GM12878 (cell line): ENCODE results near the gene MCAT. TPM values are rescaled to one million over a fixed set of nuclear protein-coding genes. Genes with fewer than 3 reads are reported as not detected.

Experiments
- ATAC-seq: fragments of 200-7000 bp; cut with Tn5 transposase; 3 replicates; pipeline ENCODE4 v1.9.1; 2020; ENCODE audit warnings: mild to moderate bottlenecking, moderate library complexity
- BruUV-seq: library from RNA; stranded (reverse); fragments of 400-500 nt; replicated peaks from 2 replicates; lab custom pipeline; 2021; lab: Mats Ljungman, UMichigan
- CTCF ChIA-PET: fragments of 300-600 bp; sonication (Branson Sonifier 250); formaldehyde crosslinking; extraction: SDS; loops from one replicate; lab custom pipeline; 2021; ENCODE audit warnings: inconsistent platforms; lab: Yijun Ruan, JAX
- POLR2A ChIA-PET: fragments of 350-600 bp; formaldehyde crosslinking; extraction: SDS; loops from one replicate; lab custom pipeline; 2021; ENCODE audit warnings: inconsistent platforms; lab: Charles Lee
- RAD21 ChIA-PET: fragments of 300-600 bp; sonication (Branson Sonifier 250); formaldehyde crosslinking; loops from one replicate; lab custom pipeline; 2023; ENCODE audit warnings: antibody characterized with exemption; ENCODE audit not compliant: unreplicated experiment; lab: Charles Lee
- SMC1A ChIA-PET: fragments of 300-600 bp; sonication (Branson Sonifier 250); formaldehyde crosslinking; loops from one replicate; lab custom pipeline; 2023; ENCODE audit not compliant: unreplicated experiment, uncharacterized antibody; lab: Charles Lee
- DNase-seq: peaks from one replicate; pipeline ENCODE4 v3.0.0-alpha.2; 2011; ENCODE audit warnings: low read depth, low spot score
- FAIRE-seq: peaks from 3 replicates; lab custom pipeline; 2011; peaks lifted over from hg19 to GRCh38; lab: Jason Lieb, UNC
- H2AFZ ChIP-seq: 2 replicates; pipeline ENCODE4 v1.6.0; 2011; ENCODE audit warnings: low read depth, low read length, control low read depth; ENCODE audit not compliant: control insufficient read depth
- H3K27ac ChIP-seq: 2 replicates; pipeline ENCODE4 v1.5.1; 2011; ENCODE audit warnings: control low read depth; ENCODE audit not compliant: control insufficient read depth, insufficient read depth
- H3K27me3 ChIP-seq, 2 experiments: replicated peaks in 1 of 2; 2 replicates each; pipeline versions ENCODE4 v1.6.0 to v1.6.1; 2011; ENCODE audit warnings: low read length in 1 of 2; ENCODE audit not compliant: control insufficient read depth in 2 of 2, insufficient read depth in 2 of 2
- H3K36me3 ChIP-seq, 2 experiments: 2 replicates each; pipeline ENCODE4 v1.5.1; 2011; ENCODE audit warnings: low read length in 1 of 2; ENCODE audit not compliant: control insufficient read depth in 2 of 2, insufficient read depth in 2 of 2
- H3K4me1 ChIP-seq: 2 replicates; pipeline ENCODE4 v1.6.1; 2011; ENCODE audit warnings: mild to moderate bottlenecking, low read length, moderate library complexity, mixed read lengths; ENCODE audit not compliant: control insufficient read depth, insufficient read depth
- H3K4me2 ChIP-seq: 2 replicates; pipeline ENCODE4 v1.6.0; 2011; ENCODE audit warnings: control low read depth; ENCODE audit not compliant: control insufficient read depth, insufficient read depth
- H3K4me3 ChIP-seq: fragments of 200-600 bp; sonication (generic); 2 replicates; pipeline ENCODE4 v1.5.1; 2016
- H3K79me2 ChIP-seq: 2 replicates; pipeline ENCODE4 v1.6.0; 2011; ENCODE audit warnings: low read length; ENCODE audit not compliant: control insufficient read depth, insufficient read depth
- H3K9ac ChIP-seq: 2 replicates; pipeline ENCODE4 v1.8.0; 2011; ENCODE audit warnings: low read length, control low read depth, mixed read lengths; ENCODE audit not compliant: control insufficient read depth, insufficient read depth
- H3K9me3 ChIP-seq: replicated peaks from 3 replicates; pipeline ENCODE4 v1.5.1; 2011; ENCODE audit warnings: mild to moderate bottlenecking, low read length; ENCODE audit not compliant: control insufficient read depth, insufficient read depth
- H4K20me1 ChIP-seq: 2 replicates; pipeline ENCODE4 v1.6.0; 2011; ENCODE audit not compliant: control insufficient read depth, insufficient read depth
- CREB1 ChIP-seq: IDR thresholded peaks from 2 replicates; pipeline ENCODE4 v1.6.1; 2012; ENCODE audit warnings: low read depth, mild to moderate bottlenecking, inconsistent platforms
- CTCF ChIP-seq, 3 experiments: IDR thresholded peaks in 2 of 3; conservative IDR thresholded peaks in 1 of 3; 2 replicates each; pipeline ENCODE4 v1.5.1; 2011; ENCODE audit warnings: low read depth in 3 of 3, low read length in 3 of 3, mild to moderate bottlenecking in 3 of 3, control low read depth in 2 of 3, moderate library complexity in 2 of 3, inconsistent platforms in 1 of 3, mixed read lengths in 1 of 3; ENCODE audit not compliant: control insufficient read depth in 2 of 3, insufficient read depth in 1 of 3; ENCODE audit errors: extremely low read depth in 1 of 3
- E2F4 ChIP-seq: IDR thresholded peaks from 2 replicates; pipeline ENCODE4 v1.6.1; 2012; ENCODE audit warnings: low read depth, low read length, improper control_type of control experiment
- GATAD2B ChIP-seq: fragments of 450-650 bp; conservative IDR thresholded peaks from 2 replicates; pipeline ENCODE4 v1.6.1; 2017; ENCODE audit warnings: low read depth, mild to moderate bottlenecking, moderate library complexity
- MLLT1 ChIP-seq: fragments of 450-650 bp; IDR thresholded peaks from 2 replicates; pipeline ENCODE4 v1.6.1; 2016; ENCODE audit warnings: mild to moderate bottlenecking
- NFYA ChIP-seq: IDR thresholded peaks from 2 replicates; pipeline ENCODE4 v1.6.1; 2011; ENCODE audit warnings: low read depth, mild to moderate bottlenecking, low read length, improper control_type of control experiment, borderline replicate concordance
- NR2C2 ChIP-seq: IDR thresholded peaks from 2 replicates; pipeline ENCODE4 v1.6.1; 2011; ENCODE audit warnings: borderline replicate concordance, low read depth; ENCODE audit not compliant: control insufficient read depth, insufficient read length
- NRF1 ChIP-seq: conservative IDR thresholded peaks from 2 replicates; pipeline ENCODE4 v1.6.1; 2011; ENCODE audit warnings: mild to moderate bottlenecking, low read depth, low read length, improper control_type of control experiment
- PAX8 ChIP-seq: fragments of 450-650 bp; IDR thresholded peaks from 2 replicates; pipeline ENCODE4 v1.6.1; 2017; ENCODE audit warnings: mild to moderate bottlenecking, moderate library complexity
- RUNX3 ChIP-seq: IDR thresholded peaks from 2 replicates; pipeline ENCODE4 v1.6.1; 2012; ENCODE audit warnings: low read length, inconsistent platforms
- SREBF2 ChIP-seq: IDR thresholded peaks from 2 replicates; pipeline ENCODE4 v1.6.1; 2012; ENCODE audit warnings: mild to moderate bottlenecking, low read length
- ZBTB4 ChIP-seq: fragments of 450-650 bp; formaldehyde crosslinking; IDR thresholded peaks from 2 replicates; pipeline ENCODE4 v1.4.0; 2022; ENCODE audit warnings: mild to moderate bottlenecking, moderate library complexity
- WGBS: methylation state at CpG from one replicate; pipeline ENCODE4 v1.1.6; 2016; ENCODE audit warnings: low lambda C conversion rate; ENCODE audit not compliant: insufficient replicate concordance, insufficient coverage; ENCODE audit errors: missing lambda C conversion rate; 5-methylcytosine and 5-hydroxymethylcytosine counted together
- in situ Hi-C: fragments of 300-500 bp; cut with MboI; formaldehyde crosslinking; loops from 9 replicates; pipeline ENCODE4 v1.14.3; 2018; ENCODE audit warnings: mixed read lengths
- intact Hi-C: fragments of 100-400 bp; cut with micrococcal nuclease; formaldehyde crosslinking; loops from one replicate; pipeline ENCODE4 v1.14.2; 2022; ENCODE audit not compliant: unreplicated experiment
- polyA plus RNA-seq, 11 experiments: library from polyadenylated mRNA; depleted of rRNA in 4 of 11; unstranded in 6 of 11; stranded (reverse) in 5 of 11; fragments of >200 nt; fragmentation: Nextera tagmentation in 4 of 11; fragmentation: Illumina TruSeq in 1 of 11; extraction: Ambion mirVana in 4 of 11; extraction: Trizol in 1 of 11; gene quantifications; 1 replicate in 1 of 11; 2 replicates in 10 of 11; pipeline versions ENCODE4 v1.2.1 to v1.2.3, GENCODE V29; 2011 to 2016; ENCODE audit warnings: inconsistent platforms in 2 of 11, missing spikeins in 2 of 11, low read depth in 1 of 11
- total RNA-seq, 4 experiments: library from RNA; depleted of rRNA in 3 of 4; stranded (reverse); fragments of >200 nt in 3 of 4; fragmentation: Illumina TruSeq in 1 of 4; extraction: Trizol in 1 of 4; gene quantifications; 2 replicates each; pipeline versions ENCODE4 v1.2.1 to v1.2.3, GENCODE V29; 2013 to 2021

MCAT gene
- total and polyA plus RNA-seq, 10 of the 15 experiments (the other 5 are each of a cell fraction or from before 2014, with no cell fraction given), result 3.6 to 29.1 (median 19.3) TPM

GRCh38 chr22:43167001-43167589, 23.9 kb upstream of the MCAT start (continued):
- no peak for TF ChIP-seq E2F4
- TF ChIP-seq, all 136 proteins: peak for 0

GRCh38 chr22:43166132-43166930, 23.1 kb upstream of the MCAT start:
- BruUV-seq, result no TSS peak
- 92% methylated on average over 23 of the region's 23 CpGs for WGBS
- ChIA-PET RAD21 (no interaction called here), CTCF (no interaction called here), SMC1A (no interaction called here), POLR2A (no interaction called here)
- Histone ChIP-seq H3K79me2 (no peaks in the 10 kb centered on the region), H3K4me3 (no peak overlapping the region), H3K36me3 (peaks cover 0 to 2% of the 10 kb centered on the region in 2 experiments; a peak in 3 of 4 replicates), H3K4me2 (no peak overlapping the region), H3K9me3 (no peaks in the 10 kb centered on the region), H3K4me1 (no peaks in the 10 kb centered on the region; the same call in 1 of the 2 replicates), H3K27me3 (no peaks in the 10 kb centered on the region), H3K9ac (no peak overlapping the region), H3K27ac (no peak overlapping the region), H4K20me1 (no peaks in the 10 kb centered on the region), H2AFZ (no peak overlapping the region)
- ATAC-seq, result no peak
- in situ Hi-C loops, result no loop called here
- no peak for FAIRE-seq
- intact Hi-C loops, result no loop called here
- DNase-seq, result no peak
- TF ChIP-seq CTCF (IDR thresholded peaks at IDR 0.05 in 2 of 3, conservative IDR thresholded peaks at IDR 0.05 in 1 of 3; ENCODE audit: control insufficient read depth in 2 of 3, extremely low read depth in 1 of 3, insufficient read depth in 1 of 3, low read depth in 3 of 3, low read length in 3 of 3) (no peak), SREBF2 (no peak), MLLT1 (no peak), ZBTB4 (CRISPR knock-in tag) (no peak), NFYA (no peak), GATAD2B (no peak), NRF1 (no peak), NR2C2 (no peak), PAX8 (no peak), CREB1 (no peak), RUNX3 (no peak)
